ENCODE data around the gene KLHL6. TPM values are rescaled to one million over a fixed set of nuclear protein-coding genes. Genes with fewer than 3 reads are reported as not detected.

The KLHL6 gene
- total RNA-seq, 1 experiment from 2014 or later, result 0.03 TPM

- Histone ChIP-seq H3K27me3 (ENCODE audit: control insufficient read depth, insufficient read depth, low read length) (no peaks in the 10 kb centered on the region), H3K27ac (ENCODE audit: low read length) (no peak overlapping the region), H3K9me3 (ENCODE audit: control insufficient read depth, insufficient read depth, low read depth, low read length) (no peaks in the 10 kb centered on the region), H3K4me3 (ENCODE audit: low read depth in 2 of 2, low read length in 2 of 2) (no peak overlapping the region), H3K4me1 (ENCODE audit: control insufficient read depth, insufficient read depth, low read length) (peaks cover 4% of the 10 kb centered on the region; the same call in 1 of the 2 replicates), H3K36me3 (ENCODE audit: control insufficient read depth, insufficient read depth, low read length) (no peaks in the 10 kb centered on the region)
- ChIA-PET CTCF (no interaction called here), POLR2A (no interaction called here)
- no peak for ATAC-seq
- intact Hi-C loops (cut with micrococcal nuclease; ENCODE audit: unreplicated experiment) (no loop called here), in situ Hi-C loops (cut with HindIII; ENCODE audit: low pct_unique_long_range_greater_than_20kb, low sequenced_read_pairs) (no loop called here)
- TF ChIP-seq CTCF (IDR thresholded peaks at IDR 0.05), result no peak
- no peak for TF ChIP-seq SIN3A (IDR thresholded peaks at IDR 0.05; ENCODE audit: borderline replicate concordance, insufficient read depth, low read depth, low read length)
- no peak for TF ChIP-seq REST (IDR thresholded peaks at IDR 0.05; ENCODE audit: insufficient read depth in 1 of 2, low read depth in 2 of 2, low read length in 1 of 2)
- TF ChIP-seq POLR2AphosphoS5 (IDR thresholded peaks at IDR 0.05; ENCODE audit: low read depth, low read length), result no peak
- TF ChIP-seq TCF7L2 (IDR thresholded peaks at IDR 0.05; ENCODE audit: low read depth, low read length), result no peak
- no peak for DNase-seq (ENCODE audit: low read depth, low spot score)
- BruUV-seq (replicated peaks), result no TSS peak
These were observed 91.0 kb downstream of the KLHL6 start for GRCh38 chr3:183464480-183464879.

GRCh38 chr3:183460081-183461055, 95.1 kb downstream of the KLHL6 start:
- DNase-seq (ENCODE audit: low read depth, low spot score) (no peak), ATAC-seq (no peak)
- H3K36me3 ChIP-seq (ENCODE audit: control insufficient read depth, insufficient read depth, low read length), result no peaks in the 10 kb centered on the region
- no peaks in the 10 kb centered on the region for H3K27me3 ChIP-seq (ENCODE audit: control insufficient read depth, insufficient read depth, low read length)
- H3K9me3 ChIP-seq (ENCODE audit: control insufficient read depth, insufficient read depth, low read depth, low read length), result no peaks in the 10 kb centered on the region
- no TSS peak for BruUV-seq (replicated peaks)
- intact Hi-C loops (cut with micrococcal nuclease; ENCODE audit: unreplicated experiment), result no loop called here
- TF ChIP-seq SIN3A (IDR thresholded peaks at IDR 0.05; ENCODE audit: borderline replicate concordance, insufficient read depth, low read depth, low read length), result no peak
- no peak for TF ChIP-seq TCF7L2 (IDR thresholded peaks at IDR 0.05; ENCODE audit: low read depth, low read length)
- no peak for TF ChIP-seq REST (IDR thresholded peaks at IDR 0.05; ENCODE audit: insufficient read depth in 1 of 2, low read depth in 2 of 2, low read length in 1 of 2)
- no peak for TF ChIP-seq CTCF (IDR thresholded peaks at IDR 0.05)
- TF ChIP-seq POLR2AphosphoS5 (IDR thresholded peaks at IDR 0.05; ENCODE audit: low read depth, low read length), result no peak
- POLR2A ChIA-PET, result no interaction called here
- H3K4me1 ChIP-seq (ENCODE audit: control insufficient read depth, insufficient read depth, low read length), result no peaks in the 10 kb centered on the region
- H3K27ac ChIP-seq (ENCODE audit: low read length), result no peak overlapping the region
- CTCF ChIA-PET, result no interaction called here
- no peak overlapping the region for H3K4me3 ChIP-seq (ENCODE audit: low read depth in 2 of 2, low read length in 2 of 2)
- in situ Hi-C loops (cut with HindIII; ENCODE audit: low pct_unique_long_range_greater_than_20kb, low sequenced_read_pairs), result no loop called here
